Testis (tissue), 2 donors: ENCODE measurements around the gene BTG2.

Experiments
- POLR2A ChIP-seq: fragments of 450-650 bp; IDR thresholded peaks from one replicate; pipeline ENCODE4 v1.6.1; 2017; ENCODE audit warnings: antibody characterized with exemption, mild to moderate bottlenecking, moderate library complexity
- TF ChIP-seq, protein P1 (sequence below), 3 experiments: fragments of 450-650 bp in 2 of 3; fragments of 200-600 bp in 1 of 3; sonication (generic) in 1 of 3; IDR thresholded peaks; one replicate each; pipeline ENCODE4 v1.5.1; 2016 to 2019; ENCODE audit warnings: antibody characterized with exemption in 3 of 3, mild to moderate bottlenecking in 2 of 3, moderate library complexity in 1 of 3

DNA sequence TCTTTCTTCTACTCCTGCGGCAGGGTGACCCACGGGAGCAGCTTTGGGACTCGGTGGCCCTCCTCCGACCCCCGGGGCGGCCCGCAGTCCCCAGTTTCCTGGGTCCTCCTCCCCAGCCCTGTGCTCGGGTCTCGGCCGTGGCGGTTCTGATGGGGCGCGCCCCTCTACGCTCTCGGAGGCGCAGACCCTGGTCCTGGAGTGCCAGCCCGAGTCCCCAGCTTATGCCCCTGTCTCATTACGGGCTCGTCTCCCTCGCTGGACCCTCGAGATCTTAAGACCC lies 430 bp downstream of the BTG2 start:
- TF ChIP-seq POLR2A, result no peak
- TF ChIP-seq, protein P1, sequence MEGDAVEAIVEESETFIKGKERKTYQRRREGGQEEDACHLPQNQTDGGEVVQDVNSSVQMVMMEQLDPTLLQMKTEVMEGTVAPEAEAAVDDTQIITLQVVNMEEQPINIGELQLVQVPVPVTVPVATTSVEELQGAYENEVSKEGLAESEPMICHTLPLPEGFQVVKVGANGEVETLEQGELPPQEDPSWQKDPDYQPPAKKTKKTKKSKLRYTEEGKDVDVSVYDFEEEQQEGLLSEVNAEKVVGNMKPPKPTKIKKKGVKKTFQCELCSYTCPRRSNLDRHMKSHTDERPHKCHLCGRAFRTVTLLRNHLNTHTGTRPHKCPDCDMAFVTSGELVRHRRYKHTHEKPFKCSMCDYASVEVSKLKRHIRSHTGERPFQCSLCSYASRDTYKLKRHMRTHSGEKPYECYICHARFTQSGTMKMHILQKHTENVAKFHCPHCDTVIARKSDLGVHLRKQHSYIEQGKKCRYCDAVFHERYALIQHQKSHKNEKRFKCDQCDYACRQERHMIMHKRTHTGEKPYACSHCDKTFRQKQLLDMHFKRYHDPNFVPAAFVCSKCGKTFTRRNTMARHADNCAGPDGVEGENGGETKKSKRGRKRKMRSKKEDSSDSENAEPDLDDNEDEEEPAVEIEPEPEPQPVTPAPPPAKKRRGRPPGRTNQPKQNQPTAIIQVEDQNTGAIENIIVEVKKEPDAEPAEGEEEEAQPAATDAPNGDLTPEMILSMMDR (IDR thresholded peaks at IDR 0.05), result no peak
